ENCODE measurements around the gene KLF11. TPM values are rescaled to one million over a fixed set of nuclear protein-coding genes. Genes with fewer than 3 reads are reported as not detected.

Gene KLF11
- total and polyA plus RNA-seq, 9 of the 15 experiments (the other 6 are each of a cell fraction or from before 2014, with no cell fraction given), result 2.1 to 13.4 (median 6.5) TPM

- TF ChIP-seq, protein P1, sequence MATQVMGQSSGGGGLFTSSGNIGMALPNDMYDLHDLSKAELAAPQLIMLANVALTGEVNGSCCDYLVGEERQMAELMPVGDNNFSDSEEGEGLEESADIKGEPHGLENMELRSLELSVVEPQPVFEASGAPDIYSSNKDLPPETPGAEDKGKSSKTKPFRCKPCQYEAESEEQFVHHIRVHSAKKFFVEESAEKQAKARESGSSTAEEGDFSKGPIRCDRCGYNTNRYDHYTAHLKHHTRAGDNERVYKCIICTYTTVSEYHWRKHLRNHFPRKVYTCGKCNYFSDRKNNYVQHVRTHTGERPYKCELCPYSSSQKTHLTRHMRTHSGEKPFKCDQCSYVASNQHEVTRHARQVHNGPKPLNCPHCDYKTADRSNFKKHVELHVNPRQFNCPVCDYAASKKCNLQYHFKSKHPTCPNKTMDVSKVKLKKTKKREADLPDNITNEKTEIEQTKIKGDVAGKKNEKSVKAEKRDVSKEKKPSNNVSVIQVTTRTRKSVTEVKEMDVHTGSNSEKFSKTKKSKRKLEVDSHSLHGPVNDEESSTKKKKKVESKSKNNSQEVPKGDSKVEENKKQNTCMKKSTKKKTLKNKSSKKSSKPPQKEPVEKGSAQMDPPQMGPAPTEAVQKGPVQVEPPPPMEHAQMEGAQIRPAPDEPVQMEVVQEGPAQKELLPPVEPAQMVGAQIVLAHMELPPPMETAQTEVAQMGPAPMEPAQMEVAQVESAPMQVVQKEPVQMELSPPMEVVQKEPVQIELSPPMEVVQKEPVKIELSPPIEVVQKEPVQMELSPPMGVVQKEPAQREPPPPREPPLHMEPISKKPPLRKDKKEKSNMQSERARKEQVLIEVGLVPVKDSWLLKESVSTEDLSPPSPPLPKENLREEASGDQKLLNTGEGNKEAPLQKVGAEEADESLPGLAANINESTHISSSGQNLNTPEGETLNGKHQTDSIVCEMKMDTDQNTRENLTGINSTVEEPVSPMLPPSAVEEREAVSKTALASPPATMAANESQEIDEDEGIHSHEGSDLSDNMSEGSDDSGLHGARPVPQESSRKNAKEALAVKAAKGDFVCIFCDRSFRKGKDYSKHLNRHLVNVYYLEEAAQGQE (IDR thresholded peaks at IDR 0.05; ENCODE audit: borderline replicate concordance), result peak; percentile 60
- TF ChIP-seq, protein P1 (CRISPR knock-in tag; IDR thresholded peaks at IDR 0.05; ENCODE audit: low read depth), result no peak
- TF ChIP-seq, protein P2, sequence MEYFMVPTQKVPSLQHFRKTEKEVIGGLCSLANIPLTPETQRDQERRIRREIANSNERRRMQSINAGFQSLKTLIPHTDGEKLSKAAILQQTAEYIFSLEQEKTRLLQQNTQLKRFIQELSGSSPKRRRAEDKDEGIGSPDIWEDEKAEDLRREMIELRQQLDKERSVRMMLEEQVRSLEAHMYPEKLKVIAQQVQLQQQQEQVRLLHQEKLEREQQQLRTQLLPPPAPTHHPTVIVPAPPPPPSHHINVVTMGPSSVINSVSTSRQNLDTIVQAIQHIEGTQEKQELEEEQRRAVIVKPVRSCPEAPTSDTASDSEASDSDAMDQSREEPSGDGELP (CRISPR knock-in tag; IDR thresholded peaks at IDR 0.05; ENCODE audit: borderline replicate concordance), result peak; percentile 57; the same call in 1 of the 2 replicates
- TF ChIP-seq SOX6 (IDR thresholded peaks at IDR 0.05), result peak; percentile 14; the same call in 1 of the 2 replicates
- TF ChIP-seq RAD21 (CRISPR knock-in tag; conservative IDR thresholded peaks at IDR 0.05 in 1 of 2, IDR thresholded peaks at IDR 0.05 in 1 of 2), result peak; percentile 73 to 76
- TF ChIP-seq MAZ (CRISPR knock-in tag; conservative IDR thresholded peaks at IDR 0.05 in 1 of 2, IDR thresholded peaks at IDR 0.05 in 1 of 2), result peak; percentile 30 to 76; a peak in 2 of 4 replicates
- TF ChIP-seq MTA3 (IDR thresholded peaks at IDR 0.05; ENCODE audit: borderline replicate concordance), result 0 out of 2 replicates have a peak, but pooled peaks have one; percentile 38
- peak; percentile 48; the same call in 1 of the 2 replicates for TF ChIP-seq CC2D1A (IDR thresholded peaks at IDR 0.05)
- TF ChIP-seq KLF16 (IDR thresholded peaks at IDR 0.05), result peak; percentile 72
- TF ChIP-seq SRSF3 (IDR thresholded peaks at IDR 0.05; ENCODE audit: insufficient read depth, low read length), result no peak
- peak; percentile 23; the same call in 1 of the 2 replicates for TF ChIP-seq CTBP1 (IDR thresholded peaks at IDR 0.05; ENCODE audit: borderline replicate concordance)
- TF ChIP-seq ETV5 (CRISPR knock-in tag; IDR thresholded peaks at IDR 0.05; ENCODE audit: low read depth), result no peak
- no peak for TF ChIP-seq ESRRB (CRISPR knock-in tag; IDR thresholded peaks at IDR 0.05; ENCODE audit: borderline replicate concordance)
- TF ChIP-seq CTCF (IDR thresholded peaks at IDR 0.05 in 2 of 3, conservative IDR thresholded peaks at IDR 0.05 in 1 of 3; ENCODE audit: insufficient read depth in 2 of 3, low read depth in 1 of 3, low read length in 3 of 3), result peak; percentile 93 to 97 (median 96)
These were observed 54.2 kb downstream of the KLF11 start (continued) for GRCh38 chr2:10097352-10098148.
